ENCODE data around the gene PIK3R1. TPM values are rescaled to one million over a fixed set of nuclear protein-coding genes. Genes with fewer than 3 reads are reported as not detected.

The PIK3R1 gene
- total and polyA plus RNA-seq, 10 of the 15 experiments (the other 5 are each of a cell fraction or from before 2014, with no cell fraction given) = 7.8 to 38.4 (median 15.7) TPM

DNA sequence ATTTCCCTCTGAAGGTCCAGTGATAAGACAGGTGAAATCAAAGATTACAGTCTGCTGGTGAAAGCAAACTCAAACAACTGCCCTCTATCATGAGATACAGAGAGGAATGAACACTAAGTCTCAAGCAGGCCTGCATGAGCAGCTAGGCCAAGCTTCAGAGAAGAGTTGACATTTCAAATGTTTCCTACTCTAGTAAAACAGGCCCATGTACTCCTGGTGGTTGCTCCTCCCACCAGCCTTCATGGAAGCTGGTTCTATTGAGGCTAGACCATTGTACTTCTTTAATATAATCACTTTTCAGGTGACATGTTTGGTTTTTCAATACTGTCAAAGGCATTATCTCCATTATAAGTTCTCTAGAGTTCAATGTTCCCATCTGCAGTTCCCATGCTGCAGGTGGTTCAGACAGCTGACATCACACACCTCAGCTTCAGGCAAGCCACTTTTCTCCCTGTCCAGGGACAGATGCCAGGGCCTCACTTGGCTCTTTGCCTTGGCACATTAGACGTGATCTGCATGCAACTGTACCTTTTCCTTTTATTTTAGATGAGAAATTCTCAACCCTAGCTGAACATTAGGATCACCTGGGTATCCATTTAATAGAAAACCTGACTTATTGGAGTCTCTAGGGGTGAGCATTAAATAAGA is 89.8 kb downstream of the PIK3R1 start:
- H3K9ac ChIP-seq (ENCODE audit: control insufficient read depth, insufficient read depth, low read length) = no peak overlapping the region
- ChIA-PET RAD21 (ENCODE audit: unreplicated experiment) (no interaction called here), SMC1A (ENCODE audit: uncharacterized antibody, unreplicated experiment) (interaction anchor here (0.7 to 10.5 kb wide), 6 partner anchors 13 to 88 kb away, joined by 3 to 63 read pairs (median 3); no protein-coding TSS in a partner anchor), CTCF (interaction anchor here (1.2 to 1.5 kb wide), 2 partner anchors 10 to 11 kb away, joined by 3 read pairs; no protein-coding TSS in a partner anchor), POLR2A (interaction anchor here (1.0 kb wide), 1 partner anchor 40 kb away, joined by 3 read pairs; no protein-coding TSS in a partner anchor)
- peaks cover 13% of the 10 kb centered on the region; the same call in 1 of the 2 replicates for H3K4me1 ChIP-seq (ENCODE audit: control insufficient read depth, insufficient read depth, low read length)
- no peaks in the 10 kb centered on the region for H3K27me3 ChIP-seq (replicated peaks in 1 of 2; ENCODE audit: control insufficient read depth in 2 of 2, insufficient read depth in 2 of 2, low read length in 1 of 2)
- TF ChIP-seq EP300 (IDR thresholded peaks at IDR 0.05; ENCODE audit: borderline replicate concordance in 1 of 2, control insufficient read depth in 1 of 2, low read depth in 2 of 2, low read length in 2 of 2) = no peak
- TF ChIP-seq, protein P1, sequence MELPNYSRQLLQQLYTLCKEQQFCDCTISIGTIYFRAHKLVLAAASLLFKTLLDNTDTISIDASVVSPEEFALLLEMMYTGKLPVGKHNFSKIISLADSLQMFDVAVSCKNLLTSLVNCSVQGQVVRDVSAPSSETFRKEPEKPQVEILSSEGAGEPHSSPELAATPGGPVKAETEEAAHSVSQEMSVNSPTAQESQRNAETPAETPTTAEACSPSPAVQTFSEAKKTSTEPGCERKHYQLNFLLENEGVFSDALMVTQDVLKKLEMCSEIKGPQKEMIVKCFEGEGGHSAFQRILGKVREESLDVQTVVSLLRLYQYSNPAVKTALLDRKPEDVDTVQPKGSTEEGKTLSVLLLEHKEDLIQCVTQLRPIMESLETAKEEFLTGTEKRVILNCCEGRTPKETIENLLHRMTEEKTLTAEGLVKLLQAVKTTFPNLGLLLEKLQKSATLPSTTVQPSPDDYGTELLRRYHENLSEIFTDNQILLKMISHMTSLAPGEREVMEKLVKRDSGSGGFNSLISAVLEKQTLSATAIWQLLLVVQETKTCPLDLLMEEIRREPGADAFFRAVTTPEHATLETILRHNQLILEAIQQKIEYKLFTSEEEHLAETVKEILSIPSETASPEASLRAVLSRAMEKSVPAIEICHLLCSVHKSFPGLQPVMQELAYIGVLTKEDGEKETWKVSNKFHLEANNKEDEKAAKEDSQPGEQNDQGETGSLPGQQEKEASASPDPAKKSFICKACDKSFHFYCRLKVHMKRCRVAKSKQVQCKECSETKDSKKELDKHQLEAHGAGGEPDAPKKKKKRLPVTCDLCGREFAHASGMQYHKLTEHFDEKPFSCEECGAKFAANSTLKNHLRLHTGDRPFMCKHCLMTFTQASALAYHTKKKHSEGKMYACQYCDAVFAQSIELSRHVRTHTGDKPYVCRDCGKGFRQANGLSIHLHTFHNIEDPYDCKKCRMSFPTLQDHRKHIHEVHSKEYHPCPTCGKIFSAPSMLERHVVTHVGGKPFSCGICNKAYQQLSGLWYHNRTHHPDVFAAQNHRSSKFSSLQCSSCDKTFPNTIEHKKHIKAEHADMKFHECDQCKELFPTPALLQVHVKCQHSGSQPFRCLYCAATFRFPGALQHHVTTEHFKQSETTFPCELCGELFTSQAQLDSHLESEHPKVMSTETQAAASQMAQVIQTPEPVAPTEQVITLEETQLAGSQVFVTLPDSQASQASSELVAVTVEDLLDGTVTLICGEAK (IDR thresholded peaks at IDR 0.05; ENCODE audit: borderline replicate concordance) = no peak
- TF ChIP-seq, protein P2, sequence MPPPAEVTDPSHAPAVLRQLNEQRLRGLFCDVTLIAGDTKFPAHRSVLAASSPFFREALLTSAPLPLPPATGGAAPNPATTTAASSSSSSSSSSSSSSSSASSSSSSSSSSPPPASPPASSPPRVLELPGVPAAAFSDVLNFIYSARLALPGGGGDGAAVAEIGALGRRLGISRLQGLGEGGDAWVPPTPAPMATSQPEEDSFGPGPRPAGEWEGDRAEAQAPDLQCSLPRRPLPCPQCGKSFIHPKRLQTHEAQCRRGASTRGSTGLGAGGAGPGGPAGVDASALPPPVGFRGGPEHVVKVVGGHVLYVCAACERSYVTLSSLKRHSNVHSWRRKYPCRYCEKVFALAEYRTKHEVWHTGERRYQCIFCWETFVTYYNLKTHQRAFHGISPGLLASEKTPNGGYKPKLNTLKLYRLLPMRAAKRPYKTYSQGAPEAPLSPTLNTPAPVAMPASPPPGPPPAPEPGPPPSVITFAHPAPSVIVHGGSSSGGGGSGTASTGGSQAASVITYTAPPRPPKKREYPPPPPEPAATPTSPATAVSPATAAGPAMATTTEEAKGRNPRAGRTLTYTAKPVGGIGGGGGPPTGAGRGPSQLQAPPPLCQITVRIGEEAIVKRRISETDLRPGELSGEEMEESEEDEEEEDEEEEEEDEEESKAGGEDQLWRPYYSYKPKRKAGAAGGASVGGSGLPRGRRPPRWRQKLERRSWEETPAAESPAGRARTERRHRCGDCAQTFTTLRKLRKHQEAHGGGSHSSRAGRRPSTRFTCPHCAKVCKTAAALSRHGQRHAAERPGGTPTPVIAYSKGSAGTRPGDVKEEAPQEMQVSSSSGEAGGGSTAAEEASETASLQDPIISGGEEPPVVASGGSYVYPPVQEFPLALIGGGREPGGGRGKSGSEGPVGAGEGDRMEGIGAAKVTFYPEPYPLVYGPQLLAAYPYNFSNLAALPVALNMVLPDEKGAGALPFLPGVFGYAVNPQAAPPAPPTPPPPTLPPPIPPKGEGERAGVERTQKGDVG (CRISPR knock-in tag; IDR thresholded peaks at IDR 0.05) = no peak
- TF ChIP-seq HDAC6 (IDR thresholded peaks at IDR 0.05; ENCODE audit: unreplicated experiment) = no peak
- no peak for TF ChIP-seq JUNB (IDR thresholded peaks at IDR 0.05)
- H3K36me3 ChIP-seq (ENCODE audit: control insufficient read depth in 2 of 2, insufficient read depth in 2 of 2, low read length in 1 of 2) = no peaks in the 10 kb centered on the region
- FAIRE-seq (no peak), DNase-seq (ENCODE audit: low read depth, low spot score) (no peak), ATAC-seq (no peak)
- BruUV-seq (replicated peaks) = no TSS peak
- H3K4me3 ChIP-seq = no peak overlapping the region
- H3K27ac ChIP-seq (ENCODE audit: control insufficient read depth, insufficient read depth) = no peak overlapping the region
- no peak overlapping the region for H3K4me2 ChIP-seq (ENCODE audit: control insufficient read depth, insufficient read depth)
- H4K20me1 ChIP-seq (ENCODE audit: control insufficient read depth, insufficient read depth) = no peaks in the 10 kb centered on the region
- in situ Hi-C loops (cut with MboI) (no loop called here), intact Hi-C loops (cut with micrococcal nuclease; ENCODE audit: unreplicated experiment) (no loop called here)
- H2AFZ ChIP-seq (ENCODE audit: control insufficient read depth, low read depth, low read length) = no peak overlapping the region
- WGBS (ENCODE audit: insufficient coverage, insufficient replicate concordance, low lambda C conversion rate, missing lambda C conversion rate) = 95% methylated on average over 1 of the region's 1 CpG
- H3K79me2 ChIP-seq (ENCODE audit: control insufficient read depth, insufficient read depth, low read length) = no peaks in the 10 kb centered on the region
- H3K9me3 ChIP-seq (replicated peaks; ENCODE audit: control insufficient read depth, insufficient read depth, low read length) = no peaks in the 10 kb centered on the region

Measured in GM12878 (cell line).